ENCODE data around the gene KRT10.

DNA sequence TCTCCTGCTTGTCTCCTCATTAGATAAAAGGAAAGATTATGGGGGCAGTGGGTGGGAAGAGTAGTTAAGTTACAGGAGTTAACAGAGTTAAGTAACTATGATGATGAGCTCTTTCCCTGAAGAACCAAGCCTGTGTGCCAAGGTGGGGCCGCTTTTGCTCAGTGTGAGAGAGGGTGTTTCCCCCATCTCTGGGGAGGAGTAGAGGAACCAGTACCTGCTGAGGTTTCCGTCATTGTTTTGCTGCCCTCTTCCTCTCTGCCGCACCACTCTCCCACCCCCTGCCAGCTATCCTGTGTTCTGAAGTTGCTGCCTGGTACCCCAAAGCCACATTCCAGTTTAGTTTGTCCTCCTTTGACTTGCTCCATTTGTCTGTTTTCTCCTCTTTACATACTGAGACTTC is 20.8 kb upstream of the KRT10 start:
- TF ChIP-seq MXI1 (IDR thresholded peaks at IDR 0.05; ENCODE audit: low read depth, low read length) (no peak), TCF12 (IDR thresholded peaks at IDR 0.05) (no peak), EP300 (IDR thresholded peaks at IDR 0.05; ENCODE audit: borderline replicate concordance in 1 of 2, low read depth in 1 of 2, low read length in 1 of 2) (no peak), RCOR1 (IDR thresholded peaks at IDR 0.05; ENCODE audit: low read length) (no peak), RFX5 (IDR thresholded peaks at IDR 0.05; ENCODE audit: low read length) (no peak), FOXM1 (IDR thresholded peaks at IDR 0.05; ENCODE audit: low read depth) (no peak)
- TF ChIP-seq, protein P1, sequence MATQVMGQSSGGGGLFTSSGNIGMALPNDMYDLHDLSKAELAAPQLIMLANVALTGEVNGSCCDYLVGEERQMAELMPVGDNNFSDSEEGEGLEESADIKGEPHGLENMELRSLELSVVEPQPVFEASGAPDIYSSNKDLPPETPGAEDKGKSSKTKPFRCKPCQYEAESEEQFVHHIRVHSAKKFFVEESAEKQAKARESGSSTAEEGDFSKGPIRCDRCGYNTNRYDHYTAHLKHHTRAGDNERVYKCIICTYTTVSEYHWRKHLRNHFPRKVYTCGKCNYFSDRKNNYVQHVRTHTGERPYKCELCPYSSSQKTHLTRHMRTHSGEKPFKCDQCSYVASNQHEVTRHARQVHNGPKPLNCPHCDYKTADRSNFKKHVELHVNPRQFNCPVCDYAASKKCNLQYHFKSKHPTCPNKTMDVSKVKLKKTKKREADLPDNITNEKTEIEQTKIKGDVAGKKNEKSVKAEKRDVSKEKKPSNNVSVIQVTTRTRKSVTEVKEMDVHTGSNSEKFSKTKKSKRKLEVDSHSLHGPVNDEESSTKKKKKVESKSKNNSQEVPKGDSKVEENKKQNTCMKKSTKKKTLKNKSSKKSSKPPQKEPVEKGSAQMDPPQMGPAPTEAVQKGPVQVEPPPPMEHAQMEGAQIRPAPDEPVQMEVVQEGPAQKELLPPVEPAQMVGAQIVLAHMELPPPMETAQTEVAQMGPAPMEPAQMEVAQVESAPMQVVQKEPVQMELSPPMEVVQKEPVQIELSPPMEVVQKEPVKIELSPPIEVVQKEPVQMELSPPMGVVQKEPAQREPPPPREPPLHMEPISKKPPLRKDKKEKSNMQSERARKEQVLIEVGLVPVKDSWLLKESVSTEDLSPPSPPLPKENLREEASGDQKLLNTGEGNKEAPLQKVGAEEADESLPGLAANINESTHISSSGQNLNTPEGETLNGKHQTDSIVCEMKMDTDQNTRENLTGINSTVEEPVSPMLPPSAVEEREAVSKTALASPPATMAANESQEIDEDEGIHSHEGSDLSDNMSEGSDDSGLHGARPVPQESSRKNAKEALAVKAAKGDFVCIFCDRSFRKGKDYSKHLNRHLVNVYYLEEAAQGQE (IDR thresholded peaks at IDR 0.05; ENCODE audit: low read depth, low read length) = no peak
- TF ChIP-seq, protein P2, sequence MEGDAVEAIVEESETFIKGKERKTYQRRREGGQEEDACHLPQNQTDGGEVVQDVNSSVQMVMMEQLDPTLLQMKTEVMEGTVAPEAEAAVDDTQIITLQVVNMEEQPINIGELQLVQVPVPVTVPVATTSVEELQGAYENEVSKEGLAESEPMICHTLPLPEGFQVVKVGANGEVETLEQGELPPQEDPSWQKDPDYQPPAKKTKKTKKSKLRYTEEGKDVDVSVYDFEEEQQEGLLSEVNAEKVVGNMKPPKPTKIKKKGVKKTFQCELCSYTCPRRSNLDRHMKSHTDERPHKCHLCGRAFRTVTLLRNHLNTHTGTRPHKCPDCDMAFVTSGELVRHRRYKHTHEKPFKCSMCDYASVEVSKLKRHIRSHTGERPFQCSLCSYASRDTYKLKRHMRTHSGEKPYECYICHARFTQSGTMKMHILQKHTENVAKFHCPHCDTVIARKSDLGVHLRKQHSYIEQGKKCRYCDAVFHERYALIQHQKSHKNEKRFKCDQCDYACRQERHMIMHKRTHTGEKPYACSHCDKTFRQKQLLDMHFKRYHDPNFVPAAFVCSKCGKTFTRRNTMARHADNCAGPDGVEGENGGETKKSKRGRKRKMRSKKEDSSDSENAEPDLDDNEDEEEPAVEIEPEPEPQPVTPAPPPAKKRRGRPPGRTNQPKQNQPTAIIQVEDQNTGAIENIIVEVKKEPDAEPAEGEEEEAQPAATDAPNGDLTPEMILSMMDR (IDR thresholded peaks at IDR 0.05) = no peak
- TF ChIP-seq, protein P3, sequence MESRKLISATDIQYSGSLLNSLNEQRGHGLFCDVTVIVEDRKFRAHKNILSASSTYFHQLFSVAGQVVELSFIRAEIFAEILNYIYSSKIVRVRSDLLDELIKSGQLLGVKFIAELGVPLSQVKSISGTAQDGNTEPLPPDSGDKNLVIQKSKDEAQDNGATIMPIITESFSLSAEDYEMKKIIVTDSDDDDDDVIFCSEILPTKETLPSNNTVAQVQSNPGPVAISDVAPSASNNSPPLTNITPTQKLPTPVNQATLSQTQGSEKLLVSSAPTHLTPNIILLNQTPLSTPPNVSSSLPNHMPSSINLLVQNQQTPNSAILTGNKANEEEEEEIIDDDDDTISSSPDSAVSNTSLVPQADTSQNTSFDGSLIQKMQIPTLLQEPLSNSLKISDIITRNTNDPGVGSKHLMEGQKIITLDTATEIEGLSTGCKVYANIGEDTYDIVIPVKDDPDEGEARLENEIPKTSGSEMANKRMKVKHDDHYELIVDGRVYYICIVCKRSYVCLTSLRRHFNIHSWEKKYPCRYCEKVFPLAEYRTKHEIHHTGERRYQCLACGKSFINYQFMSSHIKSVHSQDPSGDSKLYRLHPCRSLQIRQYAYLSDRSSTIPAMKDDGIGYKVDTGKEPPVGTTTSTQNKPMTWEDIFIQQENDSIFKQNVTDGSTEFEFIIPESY (IDR thresholded peaks at IDR 0.05; ENCODE audit: borderline replicate concordance, low read depth) = no peak
- TF ChIP-seq, protein P4, sequence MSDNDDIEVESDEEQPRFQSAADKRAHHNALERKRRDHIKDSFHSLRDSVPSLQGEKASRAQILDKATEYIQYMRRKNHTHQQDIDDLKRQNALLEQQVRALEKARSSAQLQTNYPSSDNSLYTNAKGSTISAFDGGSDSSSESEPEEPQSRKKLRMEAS (IDR thresholded peaks at IDR 0.05; ENCODE audit: low read depth) = no peak

Data from SK-N-SH (cell line).